DOHH2 (cell line): Measurements from ENCODE around the gene PIK3AP1.

Experiments used
- EZH2phosphoT487 ChIP-seq: fragments of 200-600 bp; sonication (generic); IDR thresholded peaks from 2 replicates; pipeline ENCODE4 v1.6.1; 2017; ENCODE audit warnings: borderline replicate concordance, mild to moderate bottlenecking, antibody characterized with exemption, low read length, moderate library complexity, mixed read lengths
- TF ChIP-seq, protein P1 (sequence below): fragments of 200-600 bp; sonication (generic); IDR thresholded peaks from one replicate; pipeline ENCODE4 v1.5.1; 2014; ENCODE audit warnings: antibody characterized with exemption, mild to moderate bottlenecking, low read depth, low read length; ENCODE audit not compliant: poor library complexity, severe bottlenecking

DNA sequence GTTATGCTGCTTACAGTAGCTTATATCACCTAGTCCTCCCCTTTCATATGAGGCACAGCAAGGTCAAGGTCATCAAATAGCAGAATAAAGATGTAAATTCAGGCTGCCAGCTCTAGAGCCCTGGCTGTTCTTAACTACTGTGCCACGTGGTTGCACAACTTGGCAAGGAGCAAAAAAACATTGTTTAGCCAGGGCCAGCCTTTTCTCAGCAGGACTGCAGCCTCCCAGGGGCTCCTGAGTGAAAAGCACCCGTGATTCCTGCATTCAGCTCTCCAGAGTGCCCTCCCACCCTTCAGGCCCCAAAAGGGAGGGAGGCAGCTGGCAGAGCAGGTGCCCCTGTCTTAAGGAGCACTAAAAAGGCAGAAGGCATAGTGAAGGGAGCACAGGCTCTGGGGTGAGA lies 101.7 kb downstream of the PIK3AP1 start:
- TF ChIP-seq, protein P1, sequence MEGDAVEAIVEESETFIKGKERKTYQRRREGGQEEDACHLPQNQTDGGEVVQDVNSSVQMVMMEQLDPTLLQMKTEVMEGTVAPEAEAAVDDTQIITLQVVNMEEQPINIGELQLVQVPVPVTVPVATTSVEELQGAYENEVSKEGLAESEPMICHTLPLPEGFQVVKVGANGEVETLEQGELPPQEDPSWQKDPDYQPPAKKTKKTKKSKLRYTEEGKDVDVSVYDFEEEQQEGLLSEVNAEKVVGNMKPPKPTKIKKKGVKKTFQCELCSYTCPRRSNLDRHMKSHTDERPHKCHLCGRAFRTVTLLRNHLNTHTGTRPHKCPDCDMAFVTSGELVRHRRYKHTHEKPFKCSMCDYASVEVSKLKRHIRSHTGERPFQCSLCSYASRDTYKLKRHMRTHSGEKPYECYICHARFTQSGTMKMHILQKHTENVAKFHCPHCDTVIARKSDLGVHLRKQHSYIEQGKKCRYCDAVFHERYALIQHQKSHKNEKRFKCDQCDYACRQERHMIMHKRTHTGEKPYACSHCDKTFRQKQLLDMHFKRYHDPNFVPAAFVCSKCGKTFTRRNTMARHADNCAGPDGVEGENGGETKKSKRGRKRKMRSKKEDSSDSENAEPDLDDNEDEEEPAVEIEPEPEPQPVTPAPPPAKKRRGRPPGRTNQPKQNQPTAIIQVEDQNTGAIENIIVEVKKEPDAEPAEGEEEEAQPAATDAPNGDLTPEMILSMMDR: no peak
- TF ChIP-seq EZH2phosphoT487: no peak
